NCI-H2196 treated with DMSO at 0.1 percent for 48 hours (cell line): ENCODE measurements around the gene EVC2.

Experiments used
- DNase-seq: peaks from one replicate; lab custom pipeline; 2025; ENCODE audit not compliant: unreplicated experiment; lab: John Stamatoyannopoulos, UW

EVC2 gene

GRCh38 chr4:5517372-5517771 is 191.0 kb downstream of the EVC2 start:
- DNase-seq = no peak

DNA sequence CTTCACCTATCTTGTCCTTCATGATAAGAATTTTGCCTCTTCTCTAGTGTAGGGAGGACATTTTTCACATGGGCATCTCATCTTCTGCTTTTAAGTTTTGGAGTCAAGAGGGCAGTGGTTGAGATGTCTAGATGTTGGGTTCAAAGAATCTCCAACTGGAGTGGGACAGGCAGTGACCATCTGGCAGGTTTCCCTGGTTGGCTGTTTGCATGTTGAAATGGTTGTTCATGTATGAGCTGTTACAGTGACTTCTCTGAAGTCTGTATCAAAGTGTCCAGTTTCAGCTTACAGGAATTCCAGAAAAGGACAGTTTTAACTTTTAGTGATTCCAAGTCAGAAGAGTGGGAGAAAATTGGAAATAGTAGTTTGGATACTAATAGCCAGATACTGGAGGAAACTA is 192.7 kb downstream of the EVC2 start:
- no peak for DNase-seq
